ENCODE data around the gene PDE4D.

DNA sequence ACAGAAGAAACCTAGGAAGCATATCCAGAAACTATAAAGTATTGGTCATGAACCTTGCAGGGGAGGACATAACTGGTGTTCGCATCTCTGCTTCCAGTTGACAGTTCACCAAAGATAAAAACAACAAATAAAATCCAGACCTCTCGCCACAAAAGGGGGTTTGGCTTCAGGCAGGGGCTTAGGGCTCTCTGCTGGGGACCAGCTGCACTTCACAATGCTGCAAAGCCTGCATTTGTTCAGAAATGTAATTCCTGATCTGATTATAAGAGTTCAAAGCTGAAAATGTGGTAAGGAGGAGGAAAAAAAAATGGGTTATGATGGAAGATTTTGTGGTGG, 79.0 kb downstream of the PDE4D start:
- no peak for TF ChIP-seq RFX5 (IDR thresholded peaks at IDR 0.05; ENCODE audit: low read depth, low read length)
- TF ChIP-seq POLR2A (IDR thresholded peaks at IDR 0.05; ENCODE audit: low read depth, low read length) = no peak
- TF ChIP-seq, protein P1, sequence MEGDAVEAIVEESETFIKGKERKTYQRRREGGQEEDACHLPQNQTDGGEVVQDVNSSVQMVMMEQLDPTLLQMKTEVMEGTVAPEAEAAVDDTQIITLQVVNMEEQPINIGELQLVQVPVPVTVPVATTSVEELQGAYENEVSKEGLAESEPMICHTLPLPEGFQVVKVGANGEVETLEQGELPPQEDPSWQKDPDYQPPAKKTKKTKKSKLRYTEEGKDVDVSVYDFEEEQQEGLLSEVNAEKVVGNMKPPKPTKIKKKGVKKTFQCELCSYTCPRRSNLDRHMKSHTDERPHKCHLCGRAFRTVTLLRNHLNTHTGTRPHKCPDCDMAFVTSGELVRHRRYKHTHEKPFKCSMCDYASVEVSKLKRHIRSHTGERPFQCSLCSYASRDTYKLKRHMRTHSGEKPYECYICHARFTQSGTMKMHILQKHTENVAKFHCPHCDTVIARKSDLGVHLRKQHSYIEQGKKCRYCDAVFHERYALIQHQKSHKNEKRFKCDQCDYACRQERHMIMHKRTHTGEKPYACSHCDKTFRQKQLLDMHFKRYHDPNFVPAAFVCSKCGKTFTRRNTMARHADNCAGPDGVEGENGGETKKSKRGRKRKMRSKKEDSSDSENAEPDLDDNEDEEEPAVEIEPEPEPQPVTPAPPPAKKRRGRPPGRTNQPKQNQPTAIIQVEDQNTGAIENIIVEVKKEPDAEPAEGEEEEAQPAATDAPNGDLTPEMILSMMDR (conservative IDR thresholded peaks at IDR 0.05; ENCODE audit: low read depth, low read length) = no peak
- no peak for TF ChIP-seq MXI1 (IDR thresholded peaks at IDR 0.05; ENCODE audit: borderline replicate concordance, low read depth, low read length)
- no peak for TF ChIP-seq MAZ (IDR thresholded peaks at IDR 0.05; ENCODE audit: borderline replicate concordance, low read depth, low read length)
- TF ChIP-seq CEBPB (IDR thresholded peaks at IDR 0.05; ENCODE audit: low read depth, low read length) = no peak
- no peak for TF ChIP-seq SMC3 (IDR thresholded peaks at IDR 0.05; ENCODE audit: low read depth, low read length)
- TF ChIP-seq MAFK (IDR thresholded peaks at IDR 0.05; ENCODE audit: low read depth, low read length) = no peak
- TF ChIP-seq RAD21 (IDR thresholded peaks at IDR 0.05; ENCODE audit: low read length) = no peak
- TF ChIP-seq, protein P2, sequence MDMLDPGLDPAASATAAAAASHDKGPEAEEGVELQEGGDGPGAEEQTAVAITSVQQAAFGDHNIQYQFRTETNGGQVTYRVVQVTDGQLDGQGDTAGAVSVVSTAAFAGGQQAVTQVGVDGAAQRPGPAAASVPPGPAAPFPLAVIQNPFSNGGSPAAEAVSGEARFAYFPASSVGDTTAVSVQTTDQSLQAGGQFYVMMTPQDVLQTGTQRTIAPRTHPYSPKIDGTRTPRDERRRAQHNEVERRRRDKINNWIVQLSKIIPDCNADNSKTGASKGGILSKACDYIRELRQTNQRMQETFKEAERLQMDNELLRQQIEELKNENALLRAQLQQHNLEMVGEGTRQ (IDR thresholded peaks at IDR 0.05; ENCODE audit: low read depth, low read length) = no peak
- no peak for TF ChIP-seq FOS (IDR thresholded peaks at IDR 0.05; ENCODE audit: low read depth, low read length)
- TF ChIP-seq CHD1 (IDR thresholded peaks at IDR 0.05; ENCODE audit: low read depth, low read length) = no peak

All from IMR-90 (cell line).